Measurements from ENCODE around the gene LGALS3. TPM values are rescaled to one million over a fixed set of nuclear protein-coding genes. Genes with fewer than 3 reads are reported as not detected.

The LGALS3 gene
- polyA plus RNA-seq, 3 donors: 16.8 to 22.8 (median 18.1) TPM

- DNase-seq (ENCODE audit: low read depth in 3 of 3, low spot score in 2 of 3): no peak
Measured at GRCh38 chr14:55111122-55111708, 17.8 kb upstream of the LGALS3 start.

GRCh38 chr14:55114720-55115119 lies 14.3 kb upstream of the LGALS3 start:
- DNase-seq (ENCODE audit: low read depth in 3 of 3, low spot score in 2 of 3): no peak

GRCh38 chr14:55115460-55115859 lies 13.6 kb upstream of the LGALS3 start:
- no peak for DNase-seq (ENCODE audit: low read depth in 3 of 3, low spot score in 2 of 3)

GRCh38 chr14:55115861-55116245 lies 13.2 kb upstream of the LGALS3 start:
- DNase-seq (ENCODE audit: low read depth in 3 of 3, low spot score in 2 of 3): no peak

- no peak for DNase-seq (ENCODE audit: low read depth in 3 of 3, low spot score in 2 of 3)
Measured at GRCh38 chr14:55116246-55117030, 12.6 kb upstream of the LGALS3 start.

- no peak for DNase-seq (ENCODE audit: low read depth in 3 of 3, low spot score in 2 of 3)
Measured at GRCh38 chr14:55117803-55118441, 11.1 kb upstream of the LGALS3 start.

GRCh38 chr14:55118761-55119160 lies 10.3 kb upstream of the LGALS3 start:
- no peak for DNase-seq (ENCODE audit: low read depth in 3 of 3, low spot score in 2 of 3)

- no peak for DNase-seq (ENCODE audit: low read depth in 3 of 3, low spot score in 2 of 3)
Measured at GRCh38 chr14:55120571-55121495, 8.2 kb upstream of the LGALS3 start.

- no peak for DNase-seq (ENCODE audit: low read depth in 3 of 3, low spot score in 2 of 3)
Measured at GRCh38 chr14:55121628-55122439, 7.2 kb upstream of the LGALS3 start.

- DNase-seq (ENCODE audit: low read depth in 3 of 3, low spot score in 2 of 3): no peak
Measured at GRCh38 chr14:55122440-55122986, 6.5 kb upstream of the LGALS3 start.

GRCh38 chr14:55123101-55123500 lies 6.0 kb upstream of the LGALS3 start:
- no peak for DNase-seq (ENCODE audit: low read depth in 3 of 3, low spot score in 2 of 3)

- no peak for DNase-seq (ENCODE audit: low read depth in 3 of 3, low spot score in 2 of 3)
Measured at GRCh38 chr14:55123852-55124639, 5.0 kb upstream of the LGALS3 start.

GRCh38 chr14:55124774-55125386 lies 4.2 kb upstream of the LGALS3 start:
- DNase-seq (ENCODE audit: low read depth in 3 of 3, low spot score in 2 of 3): no peak

- no peak for DNase-seq (ENCODE audit: low read depth in 3 of 3, low spot score in 2 of 3)
Measured at GRCh38 chr14:55125403-55125802, 3.6 kb upstream of the LGALS3 start.

GRCh38 chr14:55126034-55126433 lies 3.0 kb upstream of the LGALS3 start:
- no peak for DNase-seq (ENCODE audit: low read depth in 3 of 3, low spot score in 2 of 3)

GRCh38 chr14:55126932-55127459 lies 2.1 kb upstream of the LGALS3 start:
- DNase-seq (ENCODE audit: low read depth in 3 of 3, low spot score in 2 of 3): no peak

GRCh38 chr14:55127460-55127951 lies 1.5 kb upstream of the LGALS3 start:
- no peak for DNase-seq (ENCODE audit: low read depth in 3 of 3, low spot score in 2 of 3)

Measured in right renal cortex interstitium (tissue), 3 donors.